HepG2 (cell line): ENCODE measurements around the gene FUOM. TPM values are rescaled to one million over a fixed set of nuclear protein-coding genes. Genes with fewer than 3 reads are reported as not detected.
A peak's percentile ranks its signal among the peaks of the same experiment; 100 is the strongest.

ENCODE experiments used
- ARID4A ChIP-seq: sonication (generic); formaldehyde crosslinking; IDR thresholded peaks from 2 replicates; pipeline ENCODE4 v1.5.0; 2020; ENCODE audit warnings: mild to moderate bottlenecking, missing genetic modification reagents, borderline replicate concordance
- HMGA1 ChIP-seq: sonication (generic); formaldehyde crosslinking; conservative IDR thresholded peaks from 2 replicates; pipeline ENCODE4 v1.4.0; 2020; ENCODE audit warnings: missing genetic modification reagents
- HNF4A ChIP-seq: sonication (generic); formaldehyde crosslinking; IDR thresholded peaks from 2 replicates; pipeline ENCODE4 v1.4.0; 2020; ENCODE audit warnings: missing genetic modification reagents
- IRF1 ChIP-seq: sonication (generic); formaldehyde crosslinking; IDR thresholded peaks from 2 replicates; pipeline ENCODE4 v1.4.0; 2020; ENCODE audit warnings: low read depth, mild to moderate bottlenecking, missing genetic modification reagents
- ISL2 ChIP-seq: sonication (generic); formaldehyde crosslinking; IDR thresholded peaks from 2 replicates; pipeline ENCODE4 v1.5.0; 2020; ENCODE audit warnings: missing genetic modification reagents
- LBX2 ChIP-seq: sonication (generic); formaldehyde crosslinking; IDR thresholded peaks from 2 replicates; pipeline ENCODE4 v1.5.0; 2020; ENCODE audit warnings: missing genetic modification reagents, mild to moderate bottlenecking, borderline replicate concordance
- MXI1 ChIP-seq: IDR thresholded peaks from 3 replicates; pipeline ENCODE4 v1.6.1; 2012; ENCODE audit warnings: low read depth, low read length, inconsistent platforms, borderline replicate concordance
- NCOA1 ChIP-seq: sonication (generic); formaldehyde crosslinking; IDR thresholded peaks from 2 replicates; pipeline ENCODE4 v1.9.0; 2021; ENCODE audit warnings: missing genetic modification reagents
- NCOA2 ChIP-seq: sonication (generic); formaldehyde crosslinking; IDR thresholded peaks from 2 replicates; pipeline ENCODE4 v1.8.0; 2022; ENCODE audit warnings: inconsistent platforms
- NFATC3 ChIP-seq: sonication (generic); formaldehyde crosslinking; IDR thresholded peaks from 2 replicates; pipeline ENCODE4 v1.5.1; 2020; ENCODE audit warnings: mild to moderate bottlenecking, missing genetic modification reagents
- SOX5 ChIP-seq: IDR thresholded peaks from 2 replicates; pipeline ENCODE4 v1.6.1; 2016; ENCODE audit warnings: borderline replicate concordance
- SRF ChIP-seq: IDR thresholded peaks from 2 replicates; pipeline ENCODE4 v1.6.1; 2011; ENCODE audit warnings: mild to moderate bottlenecking, low read depth, low read length, moderate library complexity
- SSRP1 ChIP-seq: IDR thresholded peaks from 2 replicates; pipeline ENCODE4 v1.6.1; 2016; ENCODE audit warnings: control low read depth
- TRIM22 ChIP-seq: fragments of 450-650 bp; IDR thresholded peaks from 2 replicates; pipeline ENCODE4 v1.6.1; 2017
- ZBTB43 ChIP-seq: sonication (generic); formaldehyde crosslinking; conservative IDR thresholded peaks from 2 replicates; pipeline ENCODE4 v1.4.0; 2020; ENCODE audit warnings: missing genetic modification reagents
- ZNF234 ChIP-seq: sonication (generic); formaldehyde crosslinking; conservative IDR thresholded peaks from 2 replicates; pipeline ENCODE4 v1.5.1; 2020; ENCODE audit warnings: mild to moderate bottlenecking, missing genetic modification reagents
- ZNF350 ChIP-seq: sonication (generic); formaldehyde crosslinking; IDR thresholded peaks from 2 replicates; pipeline ENCODE4 v1.4.0; 2020; ENCODE audit warnings: mild to moderate bottlenecking, low read depth, missing genetic modification reagents, borderline replicate concordance
- ZNF512 ChIP-seq: sonication (generic); formaldehyde crosslinking; IDR thresholded peaks from 2 replicates; pipeline ENCODE4 v1.4.0; 2020; ENCODE audit warnings: mild to moderate bottlenecking, missing genetic modification reagents
- ZSCAN31 ChIP-seq: sonication (generic); formaldehyde crosslinking; IDR thresholded peaks from 2 replicates; pipeline ENCODE4 v1.5.0; 2020; ENCODE audit warnings: low read depth, mild to moderate bottlenecking, missing genetic modification reagents
- polyA plus RNA-seq, 8 experiments: library from polyadenylated mRNA; depleted of rRNA in 3 of 8; stranded (reverse) in 7 of 8; unstranded in 1 of 8; fragments of >200 nt; fragmentation: Illumina TruSeq in 4 of 8; extraction: Trizol in 4 of 8; gene quantifications; 2 replicates each; pipeline versions ENCODE4 v1.2.1 to v1.2.3, GENCODE V29; 2011 to 2016; ENCODE audit warnings: low read depth in 4 of 8, missing spikeins in 1 of 8, mixed read lengths in 1 of 8; ENCODE audit not compliant: insufficient read depth in 1 of 8
- total RNA-seq, 5 experiments: library from RNA; depleted of rRNA; stranded (reverse); fragments of >200 nt; fragmentation: Illumina TruSeq; extraction: Trizol; gene quantifications; 2 replicates each; pipeline ENCODE4 v1.2.3, GENCODE V29; 2016; ENCODE audit warnings: low read depth in 1 of 5

The FUOM gene
- total and polyA plus RNA-seq, 2 of the 13 experiments (the other 11 are each of a cell fraction or from before 2014, with no cell fraction given) = 27.5 to 60.4 TPM

- TF ChIP-seq LBX2 (CRISPR knock-in tag) (no peak), ZBTB43 (CRISPR knock-in tag) (no peak), NFATC3 (no peak), SOX5 (no peak), ZNF234 (CRISPR knock-in tag) (no peak), IRF1 (no peak), TRIM22 (no peak), ZSCAN31 (CRISPR knock-in tag) (peak; percentile 51; the same call in 1 of the 2 replicates), HMGA1 (CRISPR knock-in tag) (no peak), ZNF512 (CRISPR knock-in tag) (no peak), SRF (no peak), SSRP1 (no peak), ISL2 (CRISPR knock-in tag) (no peak), ARID4A (CRISPR knock-in tag) (peak; percentile 86), NCOA2 (CRISPR knock-in tag) (no peak), NCOA1 (CRISPR knock-in tag) (no peak), MXI1 (peak; percentile 75; the same call in 2 of the 3 replicates), ZNF350 (CRISPR knock-in tag) (no peak), HNF4A (CRISPR knock-in tag) (no peak; the same call in 1 of the 2 replicates)
Measured at GRCh38 chr10:133373174-133374090, 15.6 kb upstream of the FUOM start, which contains the start of gene ECHS1 (continued).
